Measurements from ENCODE around the gene IRF4.

IRF4 gene

DNA sequence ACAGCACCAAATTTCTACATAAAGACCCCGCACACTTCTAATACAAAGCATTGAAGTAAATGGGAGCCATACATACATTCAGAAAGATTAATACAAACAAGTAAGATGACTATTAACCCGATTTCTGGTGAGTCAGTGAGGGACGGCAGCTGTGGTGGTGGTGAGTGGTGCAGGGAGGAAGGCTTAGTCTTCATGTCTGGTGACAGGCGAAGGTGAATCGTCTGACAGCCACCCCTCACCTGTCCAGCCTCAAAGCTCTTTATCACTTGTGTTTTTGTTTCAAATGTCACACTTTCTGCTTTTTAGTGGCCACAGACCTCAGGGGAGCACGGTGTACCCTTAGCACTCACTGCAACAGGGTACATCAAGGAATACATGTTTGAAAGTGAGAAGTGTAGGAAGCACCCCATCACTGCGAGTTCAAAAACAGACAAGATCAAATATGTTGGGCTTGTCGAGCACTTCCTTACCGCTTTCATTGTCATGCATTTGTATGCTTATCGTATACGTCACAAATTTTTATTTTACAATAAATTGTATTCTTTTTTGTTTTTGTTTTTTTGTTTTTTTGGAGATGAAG is 63.5 kb downstream of the IRF4 start:
- peak overlapping the region; percentile 72 to 77 for H3K4me3 Mint-ChIP-seq
- DNase-seq, result peak; percentile 45 to 70
- H3K27ac Mint-ChIP-seq, result peak overlapping the region; percentile 82 to 83
- H3K9me3 Mint-ChIP-seq, result peaks cover 15 to 23% of the 10 kb centered on the region in 2 donors
- no peaks in the 10 kb centered on the region for H3K27me3 Mint-ChIP-seq
- H3K4me1 Mint-ChIP-seq, result peaks cover 50% of the 10 kb centered on the region
- ATAC-seq, result peak; percentile 98

DNA sequence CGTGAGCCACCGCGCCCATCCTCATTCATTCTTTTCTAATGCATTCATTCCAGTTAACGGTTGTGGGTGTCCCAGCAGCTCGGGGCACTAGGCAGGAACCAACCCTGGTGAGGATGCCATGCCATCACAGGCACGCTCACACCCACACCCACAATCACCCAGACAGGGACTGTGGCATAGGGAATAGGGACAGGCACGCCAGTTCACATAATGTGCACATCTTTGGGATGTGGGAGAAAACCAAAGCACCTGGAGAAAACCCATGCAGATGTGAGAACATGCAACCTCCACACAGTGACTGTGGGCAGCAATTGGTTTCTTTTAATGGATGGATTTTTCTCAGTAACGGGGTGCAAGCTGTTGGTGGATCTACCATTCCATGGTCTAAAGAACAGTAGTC is 64.3 kb downstream of the IRF4 start:
- H3K27ac Mint-ChIP-seq, result peak overlapping the region in 1 of 2 donors; percentile 63
- no peaks in the 10 kb centered on the region for H3K27me3 Mint-ChIP-seq
- H3K4me3 Mint-ChIP-seq, result peak overlapping the region; percentile 52 to 72
- peaks cover 53% of the 10 kb centered on the region for H3K4me1 Mint-ChIP-seq
- DNase-seq, result no peak
- H3K9me3 Mint-ChIP-seq, result peaks cover 15 to 18% of the 10 kb centered on the region in 2 donors
- ATAC-seq, result no peak

DNA sequence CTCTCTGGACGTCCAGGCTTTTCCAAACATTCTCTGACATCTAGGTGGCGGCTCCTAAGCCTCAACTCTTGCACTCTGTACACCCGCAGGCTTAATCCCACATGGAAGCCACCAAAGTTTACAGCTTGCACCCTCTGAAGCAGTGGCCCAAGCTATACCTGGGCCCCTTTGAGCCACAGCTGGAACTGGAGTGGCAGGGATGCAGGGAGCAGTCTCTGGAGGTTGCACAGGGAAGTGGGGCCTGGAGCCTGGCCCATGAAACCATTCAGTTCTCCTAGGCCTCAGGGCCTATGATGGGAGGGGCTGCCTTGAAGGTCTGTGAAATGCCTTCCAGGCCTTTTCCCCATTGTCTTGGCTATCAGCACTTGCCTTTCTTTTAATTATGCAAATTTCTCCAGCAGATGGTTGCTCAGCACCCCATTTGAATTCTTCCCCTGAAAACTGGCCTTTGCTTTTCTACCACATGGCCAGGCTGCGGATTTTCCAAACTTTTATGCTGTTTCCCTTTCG is 64.9 kb downstream of the IRF4 start:
- Mint-ChIP-seq H3K4me3 (no peak overlapping the region), H3K27ac (no peak overlapping the region), H3K27me3 (no peaks in the 10 kb centered on the region), H3K4me1 (peaks cover 59% of the 10 kb centered on the region), H3K9me3 (peaks cover 15 to 18% of the 10 kb centered on the region in 2 donors)
- DNase-seq (no peak), ATAC-seq (no peak)

DNA sequence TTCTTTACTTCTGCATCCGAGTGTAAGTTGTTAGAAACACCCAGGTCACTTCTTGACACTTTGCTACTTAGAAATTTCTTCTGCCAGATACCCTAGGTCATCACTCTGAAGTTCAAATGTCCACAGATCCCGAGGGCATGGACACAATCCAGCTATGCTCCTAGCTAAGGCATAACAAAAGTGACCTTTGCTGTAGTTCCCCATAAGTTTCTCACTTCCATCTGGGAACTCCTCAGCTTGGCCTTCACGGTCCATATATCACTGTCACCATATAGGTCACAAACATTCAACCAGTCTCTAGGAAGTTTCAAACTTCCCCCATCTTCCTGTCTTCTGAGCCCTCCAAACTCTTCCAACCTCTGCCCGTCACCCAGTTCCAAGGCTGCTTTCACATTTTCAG is 65.3 kb downstream of the IRF4 start:
- H3K4me3 Mint-ChIP-seq, result no peak overlapping the region
- no peak for DNase-seq
- peaks cover 64% of the 10 kb centered on the region for H3K4me1 Mint-ChIP-seq
- H3K9me3 Mint-ChIP-seq, result peaks cover 15 to 18% of the 10 kb centered on the region in 2 donors
- no peak overlapping the region for H3K27ac Mint-ChIP-seq
- no peaks in the 10 kb centered on the region for H3K27me3 Mint-ChIP-seq
- no peak for ATAC-seq

Measured in stimulated activated naive CD8-positive, alpha-beta T cell treated with anti-CD3 and anti-CD28 coated beads, Interleukin-15, amount 100 ng/mL, for 72 hours (primary cell).